Naive thymus-derived CD8-positive, alpha-beta T cell (primary cell): ENCODE results near the gene KRT32. TPM values are rescaled to one million over a fixed set of nuclear protein-coding genes. Genes with fewer than 3 reads are reported as not detected.
A peak's percentile ranks its signal among the peaks of the same experiment; 100 is the strongest.

Experiments used
- ATAC-seq, 2 donors: fragments of 150-1000 bp; cut with Tn5 transposase in 1 of 2; sonication (Bioruptor Pico), chemical (Tn5 transposase) in 1 of 2; 1 replicate in 1 of 2; 2 replicates in 1 of 2; pipeline ENCODE4 v1.10.0; 2021; ENCODE audit warnings: mild to moderate bottlenecking in 2 of 2, moderate library complexity in 2 of 2
- POLR2A ChIA-PET: fragments of 350-600 bp; sonication (Branson Sonifier 250); formaldehyde crosslinking; loops from one replicate; lab custom pipeline; 2021; ENCODE audit warnings: antibody characterized with exemption; lab: Charles Lee
- DNase-seq, 10 donors: peaks; one replicate each; pipeline versions ENCODE4 v3.0.0 to v3.0.0-alpha.2; 2020 to 2022
- H3K27ac Mint-ChIP-seq, 10 donors: one replicate each; pipeline ENCODE4 v1.8.0; 2020 to 2022; ENCODE audit warnings: mild to moderate bottlenecking in 10 of 10, mixed read lengths in 10 of 10, moderate library complexity in 4 of 10, inconsistent platforms in 1 of 10
- H3K27me3 Mint-ChIP-seq, 5 donors: one replicate each; pipeline ENCODE4 v1.8.0; 2021 to 2022; ENCODE audit warnings: mixed read lengths in 5 of 5
- H3K36me3 Mint-ChIP-seq, 3 donors: one replicate each; pipeline ENCODE4 v1.8.0; 2020 to 2022; ENCODE audit warnings: mixed read lengths in 3 of 3, mild to moderate bottlenecking in 2 of 3, inconsistent platforms in 1 of 3
- H3K4me1 Mint-ChIP-seq, 4 donors: one replicate each; pipeline ENCODE4 v1.8.0; 2021 to 2022; ENCODE audit warnings: mixed read lengths in 4 of 4
- H3K4me3 Mint-ChIP-seq, 10 donors: one replicate each; pipeline ENCODE4 v1.8.0; 2020 to 2022; ENCODE audit warnings: mild to moderate bottlenecking in 10 of 10, mixed read lengths in 10 of 10, moderate library complexity in 6 of 10, inconsistent platforms in 1 of 10
- H3K9me3 Mint-ChIP-seq, 9 donors: one replicate each; pipeline ENCODE4 v1.8.0; 2020 to 2022; ENCODE audit warnings: mixed read lengths in 9 of 9, mild to moderate bottlenecking in 3 of 9, inconsistent platforms in 1 of 9, moderate library complexity in 1 of 9
- polyA plus RNA-seq, 3 donors: library from polyadenylated mRNA; unstranded; fragments of 300-500 nt; fragmentation: Illumina TruSeq; gene quantifications; one replicate each; pipeline ENCODE4 v1.2.3, GENCODE V29; 2021
- total RNA-seq, 8 experiments: library from RNA in 2 of 8; stranded (reverse) in 2 of 8; gene quantifications; one replicate each; pipeline ENCODE4 v1.2.3 and lab custom pipeline; 2021 to 2026

KRT32 gene
- total and polyA plus RNA-seq, 5 experiments from 2014 or later, result not detected

GRCh38 chr17:41451154-41451728 lies 15.9 kb downstream of the KRT32 start:
- H3K9me3 Mint-ChIP-seq, result no peaks in the 10 kb centered on the region
- ATAC-seq (no peak), DNase-seq (no peak)
- peak overlapping the region in 1 of 10 donors; percentile 75 for H3K27ac Mint-ChIP-seq
- no peak overlapping the region for H3K4me3 Mint-ChIP-seq
- POLR2A ChIA-PET, result no interaction called here
- no peaks in the 10 kb centered on the region for H3K36me3 Mint-ChIP-seq
- peaks cover 0 to 2% (median 0%) of the 10 kb centered on the region in 4 donors for H3K4me1 Mint-ChIP-seq
- peaks cover 2 to 9% (median 5%) of the 10 kb centered on the region in 5 donors for H3K27me3 Mint-ChIP-seq

GRCh38 chr17:41449008-41449407 lies 18.2 kb downstream of the KRT32 start:
- Mint-ChIP-seq H3K36me3 (no peaks in the 10 kb centered on the region), H3K27me3 (peaks cover 2 to 15% (median 8%) of the 10 kb centered on the region in 5 donors), H3K27ac (peak overlapping the region in 1 of 10 donors; percentile 14), H3K4me3 (no peak overlapping the region), H3K4me1 (peaks cover 0 to 2% (median 0%) of the 10 kb centered on the region in 4 donors), H3K9me3 (no peaks in the 10 kb centered on the region)
- POLR2A ChIA-PET, result no interaction called here
- ATAC-seq (no peak), DNase-seq (no peak)

- Mint-ChIP-seq H3K4me1 (peaks cover 0 to 2% (median 0%) of the 10 kb centered on the region in 4 donors), H3K27ac (peak overlapping the region in 1 of 10 donors; percentile 48), H3K27me3 (peaks cover 2 to 20% (median 8%) of the 10 kb centered on the region in 5 donors), H3K36me3 (no peaks in the 10 kb centered on the region), H3K9me3 (no peaks in the 10 kb centered on the region), H3K4me3 (no peak overlapping the region)
- ATAC-seq (no peak), DNase-seq (no peak)
- POLR2A ChIA-PET, result no interaction called here
These were observed 18.7 kb downstream of the KRT32 start for GRCh38 chr17:41448506-41448905.

- Mint-ChIP-seq H3K4me3 (no peak overlapping the region), H3K4me1 (peaks cover 0 to 2% (median 0%) of the 10 kb centered on the region in 4 donors), H3K27me3 (peaks cover 2 to 27% (median 8%) of the 10 kb centered on the region in 5 donors), H3K36me3 (no peaks in the 10 kb centered on the region), H3K27ac (no peak overlapping the region), H3K9me3 (no peaks in the 10 kb centered on the region)
- DNase-seq (no peak), ATAC-seq (no peak)
- POLR2A ChIA-PET, result no interaction called here
These were observed 20.4 kb downstream of the KRT32 start for GRCh38 chr17:41446806-41447205.

- Mint-ChIP-seq H3K9me3 (no peaks in the 10 kb centered on the region), H3K4me3 (no peak overlapping the region), H3K36me3 (no peaks in the 10 kb centered on the region), H3K27me3 (peaks cover 0 to 18% (median 4%) of the 10 kb centered on the region in 5 donors), H3K4me1 (peaks cover 0 to 2% (median 0%) of the 10 kb centered on the region in 4 donors), H3K27ac (peak overlapping the region in 1 of 10 donors; percentile 3)
- no peak for DNase-seq
- no peak for ATAC-seq
- POLR2A ChIA-PET, result no interaction called here
These were observed 22.5 kb downstream of the KRT32 start for GRCh38 chr17:41444640-41445039.

- Mint-ChIP-seq H3K27me3 (peaks cover 0 to 18% (median 4%) of the 10 kb centered on the region in 5 donors), H3K9me3 (no peaks in the 10 kb centered on the region), H3K27ac (peak overlapping the region in 2 of 10 donors; percentile 47 to 53), H3K36me3 (no peaks in the 10 kb centered on the region), H3K4me3 (no peak overlapping the region), H3K4me1 (peaks cover 0 to 2% (median 0%) of the 10 kb centered on the region in 4 donors)
- POLR2A ChIA-PET, result no interaction called here
- no peak for ATAC-seq
- no peak for DNase-seq
These were observed 23.0 kb downstream of the KRT32 start for GRCh38 chr17:41444186-41444585.

GRCh38 chr17:41442739-41443138 lies 24.4 kb downstream of the KRT32 start:
- ATAC-seq, result no peak

GRCh38 chr17:41440531-41441033 lies 26.6 kb downstream of the KRT32 start, which contains the start of gene KRT38:
Gene KRT38, minus strand, starts transcription at chr17:41440983. Its CDS starts 62 bp downstream, at chr17:41440921.
- Mint-ChIP-seq H3K4me1 (no peaks in the 10 kb centered on the region), H3K36me3 (no peaks in the 10 kb centered on the region), H3K9me3 (no peaks in the 10 kb centered on the region), H3K4me3 (no peak within 1 kb of the TSS), H3K27ac (peak within 1 kb of the TSS in 1 of 10 donors; percentile 51), H3K27me3 (peaks cover 0 to 18% (median 3%) of the 10 kb centered on the region in 5 donors)
- DNase-seq, result no peak
- ATAC-seq, result no peak
- POLR2A ChIA-PET, result interaction anchor here (1.0 kb wide), 1 partner anchor 300 kb away, joined by 3 read pairs; no protein-coding TSS in a partner anchor

More at GRCh38 chr17:41442739-41443138, 24.4 kb downstream of the KRT32 start:
- no peak for DNase-seq
- Mint-ChIP-seq H3K4me3 (no peak overlapping the region), H3K9me3 (no peaks in the 10 kb centered on the region), H3K36me3 (no peaks in the 10 kb centered on the region), H3K27me3 (peaks cover 0 to 18% (median 4%) of the 10 kb centered on the region in 5 donors), H3K27ac (peak overlapping the region in 1 of 10 donors; percentile 5), H3K4me1 (peaks cover 0 to 2% (median 0%) of the 10 kb centered on the region in 4 donors)
- POLR2A ChIA-PET, result no interaction called here

GRCh38 chr17:41439375-41439774 lies 27.8 kb downstream of the KRT32 start:
- Mint-ChIP-seq H3K4me1 (peaks cover 0 to 10% (median 5%) of the 10 kb centered on the region in 4 donors), H3K4me3 (no peak overlapping the region), H3K9me3 (no peaks in the 10 kb centered on the region), H3K27ac (no peak overlapping the region), H3K27me3 (peaks cover 0 to 16% (median 1%) of the 10 kb centered on the region in 5 donors), H3K36me3 (no peaks in the 10 kb centered on the region)
- POLR2A ChIA-PET, result interaction anchor here (1.0 kb wide), 1 partner anchor 299 kb away, joined by 3 read pairs; no protein-coding TSS in a partner anchor
- ATAC-seq (no peak), DNase-seq (no peak)

- no peak overlapping the region for H3K4me3 Mint-ChIP-seq
- DNase-seq, result no peak
- POLR2A ChIA-PET, result no interaction called here
- H3K27ac Mint-ChIP-seq, result no peak overlapping the region
- peaks cover 0 to 15% (median 9%) of the 10 kb centered on the region in 4 donors for H3K4me1 Mint-ChIP-seq
- ATAC-seq, result no peak
- H3K36me3 Mint-ChIP-seq, result no peaks in the 10 kb centered on the region
- peaks cover 0 to 5% (median under 1%) of the 10 kb centered on the region in 5 donors for H3K27me3 Mint-ChIP-seq
- H3K9me3 Mint-ChIP-seq, result no peaks in the 10 kb centered on the region
These were observed 29.4 kb downstream of the KRT32 start for GRCh38 chr17:41437769-41438168.

GRCh38 chr17:41437254-41437653 lies 29.9 kb downstream of the KRT32 start:
- H3K4me3 Mint-ChIP-seq, result no peak overlapping the region
- H3K27me3 Mint-ChIP-seq, result peaks cover 0 to 5% (median 0%) of the 10 kb centered on the region in 5 donors
- ATAC-seq, result no peak
- no peak overlapping the region for H3K27ac Mint-ChIP-seq
- POLR2A ChIA-PET, result no interaction called here
- peaks cover 0 to 15% (median 9%) of the 10 kb centered on the region in 4 donors for H3K4me1 Mint-ChIP-seq
- H3K9me3 Mint-ChIP-seq, result no peaks in the 10 kb centered on the region
- DNase-seq, result no peak
- H3K36me3 Mint-ChIP-seq, result no peaks in the 10 kb centered on the region

GRCh38 chr17:41434415-41434814 lies 32.8 kb downstream of the KRT32 start:
- H3K4me3 Mint-ChIP-seq, result no peak overlapping the region
- H3K36me3 Mint-ChIP-seq, result no peaks in the 10 kb centered on the region
- ATAC-seq (no peak), DNase-seq (peak in 1 of 10 donors; percentile 20)
- no peaks in the 10 kb centered on the region for H3K9me3 Mint-ChIP-seq
- peaks cover 0 to 3% (median 0%) of the 10 kb centered on the region in 5 donors for H3K27me3 Mint-ChIP-seq
- POLR2A ChIA-PET, result no interaction called here
- peak overlapping the region in 4 of 10 donors; percentile 11 to 47 (median 33) for H3K27ac Mint-ChIP-seq
- peaks cover 0 to 15% (median 9%) of the 10 kb centered on the region in 4 donors for H3K4me1 Mint-ChIP-seq

- peak overlapping the region in 1 of 10 donors; percentile 22 for H3K27ac Mint-ChIP-seq
- no peaks in the 10 kb centered on the region for H3K9me3 Mint-ChIP-seq
- POLR2A ChIA-PET, result no interaction called here
- ATAC-seq, result no peak
- H3K4me1 Mint-ChIP-seq, result peaks cover 0 to 15% (median 9%) of the 10 kb centered on the region in 4 donors
- H3K4me3 Mint-ChIP-seq, result no peak overlapping the region
- no peak for DNase-seq
- peaks cover 0 to 3% (median 0%) of the 10 kb centered on the region in 5 donors for H3K27me3 Mint-ChIP-seq
- no peaks in the 10 kb centered on the region for H3K36me3 Mint-ChIP-seq
These were observed 33.2 kb downstream of the KRT32 start for GRCh38 chr17:41434005-41434404.
